SK-N-SH treated with all-trans-retinoic acid at 6 μM for 48 hours (cell line): Measurements from ENCODE around the gene SEMA3G.

Source experiments
- ISL1 ChIP-seq: fragments of 250-450 bp; sonication (Bioruptor Pico); IDR thresholded peaks from 2 replicates; pipeline ENCODE4 v2.1.2; 2022; ENCODE audit warnings: mild to moderate bottlenecking, moderate library complexity
- SNAI2 ChIP-seq: fragments of 250-450 bp; sonication (Bioruptor Pico); IDR thresholded peaks from 2 replicates; pipeline ENCODE4 v1.5.0; 2020; ENCODE audit warnings: mild to moderate bottlenecking, moderate library complexity
- ZNF8 ChIP-seq: fragments of 450-650 bp; formaldehyde crosslinking; IDR thresholded peaks from 2 replicates; pipeline ENCODE4 v1.5.0; 2020; ENCODE audit warnings: mild to moderate bottlenecking, moderate library complexity
- TF ChIP-seq, protein P1 (sequence below): fragments of 250-450 bp; sonication (Bioruptor Pico); IDR thresholded peaks from 2 replicates; pipeline ENCODE4 v1.5.1; 2021; ENCODE audit warnings: mild to moderate bottlenecking, moderate library complexity
- TF ChIP-seq, protein P2 (sequence below): fragments of 250-450 bp; sonication (Bioruptor Pico); IDR thresholded peaks from 2 replicates; pipeline ENCODE4 v1.8.0; 2020; ENCODE audit warnings: mild to moderate bottlenecking, moderate library complexity, borderline replicate concordance
- TF ChIP-seq, protein P3 (sequence below): fragments of 250-450 bp; sonication (Bioruptor Pico); IDR thresholded peaks from 2 replicates; pipeline ENCODE4 v1.5.1; 2020; ENCODE audit warnings: low read depth, mild to moderate bottlenecking, moderate library complexity

DNA sequence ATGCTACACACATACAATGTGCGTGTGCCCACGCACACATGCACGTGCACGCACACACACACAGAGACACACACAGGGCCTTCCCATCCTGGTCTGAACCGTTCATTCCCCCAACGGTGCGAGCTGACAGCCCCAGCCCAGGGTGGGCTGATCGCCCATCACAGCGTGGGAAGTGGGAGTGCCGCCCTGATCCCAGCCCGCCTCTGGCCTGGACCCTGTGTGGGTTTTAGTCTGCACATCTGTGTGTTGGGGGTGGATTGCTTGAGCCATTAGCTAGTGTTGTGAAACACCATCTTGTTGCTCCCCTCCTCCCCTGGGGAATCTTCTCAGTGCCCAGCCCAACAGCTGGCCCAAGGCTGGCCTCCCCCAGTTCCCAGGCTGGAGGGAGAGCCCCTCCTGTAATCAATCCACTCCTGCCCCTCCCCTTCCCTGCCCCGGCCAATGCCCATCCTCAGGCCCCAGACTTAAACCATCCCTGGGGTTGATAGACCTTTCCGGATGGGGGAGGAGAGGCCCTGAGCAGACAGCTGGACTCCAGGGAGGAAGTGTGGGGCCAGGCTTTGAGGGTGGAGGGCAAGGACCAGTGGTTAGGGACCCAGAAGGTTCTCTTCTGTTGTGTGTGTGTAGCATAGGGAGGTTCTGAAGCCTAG lies 8.3 kb downstream of the SEMA3G start:
- TF ChIP-seq, protein P1, sequence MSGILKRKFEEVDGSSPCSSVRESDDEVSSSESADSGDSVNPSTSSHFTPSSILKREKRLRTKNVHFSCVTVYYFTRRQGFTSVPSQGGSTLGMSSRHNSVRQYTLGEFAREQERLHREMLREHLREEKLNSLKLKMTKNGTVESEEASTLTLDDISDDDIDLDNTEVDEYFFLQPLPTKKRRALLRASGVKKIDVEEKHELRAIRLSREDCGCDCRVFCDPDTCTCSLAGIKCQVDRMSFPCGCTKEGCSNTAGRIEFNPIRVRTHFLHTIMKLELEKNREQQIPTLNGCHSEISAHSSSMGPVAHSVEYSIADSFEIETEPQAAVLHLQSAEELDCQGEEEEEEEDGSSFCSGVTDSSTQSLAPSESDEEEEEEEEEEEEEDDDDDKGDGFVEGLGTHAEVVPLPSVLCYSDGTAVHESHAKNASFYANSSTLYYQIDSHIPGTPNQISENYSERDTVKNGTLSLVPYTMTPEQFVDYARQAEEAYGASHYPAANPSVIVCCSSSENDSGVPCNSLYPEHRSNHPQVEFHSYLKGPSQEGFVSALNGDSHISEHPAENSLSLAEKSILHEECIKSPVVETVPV = no peak
- TF ChIP-seq, protein P2, sequence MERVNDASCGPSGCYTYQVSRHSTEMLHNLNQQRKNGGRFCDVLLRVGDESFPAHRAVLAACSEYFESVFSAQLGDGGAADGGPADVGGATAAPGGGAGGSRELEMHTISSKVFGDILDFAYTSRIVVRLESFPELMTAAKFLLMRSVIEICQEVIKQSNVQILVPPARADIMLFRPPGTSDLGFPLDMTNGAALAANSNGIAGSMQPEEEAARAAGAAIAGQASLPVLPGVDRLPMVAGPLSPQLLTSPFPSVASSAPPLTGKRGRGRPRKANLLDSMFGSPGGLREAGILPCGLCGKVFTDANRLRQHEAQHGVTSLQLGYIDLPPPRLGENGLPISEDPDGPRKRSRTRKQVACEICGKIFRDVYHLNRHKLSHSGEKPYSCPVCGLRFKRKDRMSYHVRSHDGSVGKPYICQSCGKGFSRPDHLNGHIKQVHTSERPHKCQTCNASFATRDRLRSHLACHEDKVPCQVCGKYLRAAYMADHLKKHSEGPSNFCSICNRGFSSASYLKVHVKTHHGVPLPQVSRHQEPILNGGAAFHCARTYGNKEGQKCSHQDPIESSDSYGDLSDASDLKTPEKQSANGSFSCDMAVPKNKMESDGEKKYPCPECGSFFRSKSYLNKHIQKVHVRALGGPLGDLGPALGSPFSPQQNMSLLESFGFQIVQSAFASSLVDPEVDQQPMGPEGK (CRISPR knock-in tag) = no peak
- TF ChIP-seq ZNF8 (CRISPR knock-in tag) = no peak
- no peak for TF ChIP-seq ISL1 (CRISPR knock-in tag)
- no peak for TF ChIP-seq SNAI2 (CRISPR knock-in tag)
- TF ChIP-seq, protein P3, sequence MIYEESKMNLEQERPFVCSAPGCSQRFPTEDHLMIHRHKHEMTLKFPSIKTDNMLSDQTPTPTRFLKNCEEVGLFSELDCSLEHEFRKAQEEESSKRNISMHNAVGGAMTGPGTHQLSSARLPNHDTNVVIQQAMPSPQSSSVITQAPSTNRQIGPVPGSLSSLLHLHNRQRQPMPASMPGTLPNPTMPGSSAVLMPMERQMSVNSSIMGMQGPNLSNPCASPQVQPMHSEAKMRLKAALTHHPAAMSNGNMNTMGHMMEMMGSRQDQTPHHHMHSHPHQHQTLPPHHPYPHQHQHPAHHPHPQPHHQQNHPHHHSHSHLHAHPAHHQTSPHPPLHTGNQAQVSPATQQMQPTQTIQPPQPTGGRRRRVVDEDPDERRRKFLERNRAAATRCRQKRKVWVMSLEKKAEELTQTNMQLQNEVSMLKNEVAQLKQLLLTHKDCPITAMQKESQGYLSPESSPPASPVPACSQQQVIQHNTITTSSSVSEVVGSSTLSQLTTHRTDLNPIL = no peak
